Psoas muscle (tissue), 8 donors: ENCODE data around the gene STKLD1. TPM values are rescaled to one million over a fixed set of nuclear protein-coding genes. Genes with fewer than 3 reads are reported as not detected.

Experiments
- ATAC-seq, 4 donors: fragments of 200-7000 bp; cut with Tn5 transposase; one replicate each; pipeline ENCODE4 v1.9.1; 2020; ENCODE audit warnings: moderate library complexity in 3 of 4, mild to moderate bottlenecking in 2 of 4
- DNase-seq, 2 donors: peaks; one replicate each; pipeline ENCODE4 v3.0.0-alpha.2; 2020
- H3K27ac ChIP-seq: fragments of 200-600 bp; one replicate; pipeline ENCODE4 v1.8.0; 2022
- H3K27me3 ChIP-seq, 3 donors: fragments of 200-600 bp in 1 of 3; one replicate each; pipeline versions ENCODE4 v1.6.1 to v1.8.0; 2013 to 2022; ENCODE audit warnings: low read length in 2 of 3, mild to moderate bottlenecking in 2 of 3, moderate library complexity in 1 of 3; ENCODE audit not compliant: insufficient read depth in 3 of 3
- H3K36me3 ChIP-seq, 2 donors: fragments of 200-600 bp in 1 of 2; one replicate each; pipeline versions ENCODE4 v1.6.1 to v1.8.0; 2013 to 2022; ENCODE audit warnings: low read depth in 1 of 2, mild to moderate bottlenecking in 1 of 2, moderate library complexity in 1 of 2; ENCODE audit not compliant: insufficient read depth in 1 of 2
- H3K4me1 ChIP-seq: fragments of 200-600 bp; one replicate; pipeline ENCODE4 v1.8.0; 2022
- H3K4me3 ChIP-seq: fragments of 200-600 bp; one replicate; pipeline ENCODE4 v1.8.0; 2022; ENCODE audit warnings: mild to moderate bottlenecking
- H3K9me3 ChIP-seq: fragments of 200-600 bp; one replicate; pipeline ENCODE4 v1.8.0; 2022
- WGBS, 3 donors: extraction: QIAGEN DNeasy Blood & Tissue Kit; methylation state at CpG; one replicate each; pipeline versions ENCODE4 v1.1.6 to v1.1.7; 2013; 5-methylcytosine and 5-hydroxymethylcytosine counted together
- intact Hi-C, 2 donors: fragments of 100-400 bp; cut with DNase I; formaldehyde crosslinking; loops; one replicate each; pipeline versions ENCODE4 v1.11.0 to v1.14.2; 2022
- polyA plus RNA-seq, 3 donors: library from polyadenylated mRNA; stranded (reverse); fragments of 200-250 nt; gene quantifications; one replicate each; pipeline ENCODE4 v1.2.3, GENCODE V29; 2013
- total RNA-seq, 4 donors: library from RNA; stranded (reverse); fragmentation: NEBNext Ultra II Directional in 2 of 4; extraction: Animal tissue kit (Norgen Biotek cat#: 25700) in 2 of 4; gene quantifications; one replicate each; pipeline versions ENCODE4 v1.2.1 to v1.2.4, GENCODE V29; 2021 to 2023
- TF ChIP-seq, protein P1 (sequence below): fragments of 200-600 bp; IDR thresholded peaks from one replicate; pipeline ENCODE4 v1.8.0; 2022; ENCODE audit warnings: antibody characterized with exemption
- donor health status: healthy with polysubstance abuse.
- donor health status: DM: no; HTN: no; CAD: no; lungs with moderate emphysema.
- donor health status: Bipolar disorder and iron deficiency.
- donor health status: healthy.
- donor health status: DM: yes; HTN: yes; CAD: no.
- donor health status: DM: no; HTN: no; CAD: no.
- donor health status: DM: no; HTN: no; CAD: no.
- donor health status: DM: yes; HTN: yes; CAD: no.

Gene STKLD1
- total and polyA plus RNA-seq, 7 donors, result 0.07 to 0.69 (median 0.46) TPM

DNA sequence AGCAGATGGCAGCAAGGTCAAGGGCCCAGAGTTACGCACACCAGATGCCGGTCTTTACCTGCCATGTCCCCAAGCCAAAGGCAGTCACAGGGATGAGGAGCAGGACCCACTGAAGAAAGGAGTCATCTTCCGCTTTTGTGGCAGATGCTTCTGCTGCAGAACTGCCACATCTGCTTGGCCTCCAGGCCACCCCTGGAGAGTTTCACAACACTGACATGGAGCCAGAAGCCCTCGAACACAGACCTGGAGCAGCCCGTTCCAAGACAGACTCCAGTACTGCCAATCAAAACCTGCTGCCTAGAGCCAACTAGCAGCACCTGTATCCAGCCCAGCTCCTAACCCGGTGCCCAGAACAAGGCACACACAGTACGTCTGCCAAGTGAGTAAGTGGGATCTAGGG lies 21.4 kb upstream of the STKLD1 start:
- H3K27ac ChIP-seq, result no peak overlapping the region

DNA sequence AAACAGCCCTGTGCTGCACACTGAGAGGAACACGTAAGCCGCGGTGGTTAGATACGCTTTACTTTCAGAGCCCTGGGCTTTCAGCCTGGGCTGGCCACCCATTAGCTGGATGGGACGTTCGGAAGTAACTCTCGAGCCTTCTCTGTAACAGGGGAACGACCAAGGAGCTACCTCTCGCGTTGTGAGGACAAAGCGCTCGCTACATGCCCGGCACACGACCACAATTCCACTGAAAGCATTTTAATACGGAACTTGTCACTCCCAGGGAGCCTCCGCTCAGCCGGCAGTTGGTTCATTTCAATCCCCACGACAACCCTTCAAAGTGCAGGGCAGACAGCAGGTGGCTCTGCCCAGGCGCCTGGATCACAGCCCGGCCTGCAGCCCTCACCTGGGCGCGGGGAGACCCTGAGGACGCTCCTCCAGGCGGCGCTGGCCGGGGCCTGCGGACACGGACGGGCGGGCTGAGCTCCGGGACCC lies 20.2 kb upstream of the STKLD1 start:
- Histone ChIP-seq H3K4me3 (peak overlapping the region; percentile 72), H3K27me3 (no peaks in the 10 kb centered on the region), H3K36me3 (peaks cover 0 to 54% of the 10 kb centered on the region in 2 donors), H3K27ac (peak overlapping the region; percentile 79), H3K9me3 (no peaks in the 10 kb centered on the region), H3K4me1 (peaks cover 26% of the 10 kb centered on the region)
- peak; percentile 23 to 58 (median 44) for ATAC-seq
- 0 to 2% (median 0%) methylated on average over 21 to 31 of the region's 31 CpGs for WGBS, 3 donors
- DNase-seq, result no peak
- TF ChIP-seq, protein P1, sequence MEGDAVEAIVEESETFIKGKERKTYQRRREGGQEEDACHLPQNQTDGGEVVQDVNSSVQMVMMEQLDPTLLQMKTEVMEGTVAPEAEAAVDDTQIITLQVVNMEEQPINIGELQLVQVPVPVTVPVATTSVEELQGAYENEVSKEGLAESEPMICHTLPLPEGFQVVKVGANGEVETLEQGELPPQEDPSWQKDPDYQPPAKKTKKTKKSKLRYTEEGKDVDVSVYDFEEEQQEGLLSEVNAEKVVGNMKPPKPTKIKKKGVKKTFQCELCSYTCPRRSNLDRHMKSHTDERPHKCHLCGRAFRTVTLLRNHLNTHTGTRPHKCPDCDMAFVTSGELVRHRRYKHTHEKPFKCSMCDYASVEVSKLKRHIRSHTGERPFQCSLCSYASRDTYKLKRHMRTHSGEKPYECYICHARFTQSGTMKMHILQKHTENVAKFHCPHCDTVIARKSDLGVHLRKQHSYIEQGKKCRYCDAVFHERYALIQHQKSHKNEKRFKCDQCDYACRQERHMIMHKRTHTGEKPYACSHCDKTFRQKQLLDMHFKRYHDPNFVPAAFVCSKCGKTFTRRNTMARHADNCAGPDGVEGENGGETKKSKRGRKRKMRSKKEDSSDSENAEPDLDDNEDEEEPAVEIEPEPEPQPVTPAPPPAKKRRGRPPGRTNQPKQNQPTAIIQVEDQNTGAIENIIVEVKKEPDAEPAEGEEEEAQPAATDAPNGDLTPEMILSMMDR, result no peak
- intact Hi-C loops, result loop anchor here in 1 of 2 donors (5.0 to 10.0 kb wide), 3 partner anchors 51 to 131 kb away; no protein-coding TSS in a partner anchor

More for the DNA sequence above, 21.4 kb upstream of the STKLD1 start:
- peak overlapping the region; percentile 72 for H3K4me3 ChIP-seq
- intact Hi-C loops, result loop anchor here in 1 of 2 donors (5.0 to 10.0 kb wide), 3 partner anchors 53 to 133 kb away; no protein-coding TSS in a partner anchor
- ATAC-seq (no peak), DNase-seq (no peak)
- peaks cover 30% of the 10 kb centered on the region for H3K4me1 ChIP-seq
- no peaks in the 10 kb centered on the region for H3K27me3 ChIP-seq
- TF ChIP-seq, protein P1, result no peak
- H3K9me3 ChIP-seq, result no peaks in the 10 kb centered on the region
- WGBS, 3 donors, result 57 to 68% (median 65%) methylated on average over 7 of the region's 7 CpGs
- peaks cover 4 to 56% of the 10 kb centered on the region in 2 donors for H3K36me3 ChIP-seq

DNA sequence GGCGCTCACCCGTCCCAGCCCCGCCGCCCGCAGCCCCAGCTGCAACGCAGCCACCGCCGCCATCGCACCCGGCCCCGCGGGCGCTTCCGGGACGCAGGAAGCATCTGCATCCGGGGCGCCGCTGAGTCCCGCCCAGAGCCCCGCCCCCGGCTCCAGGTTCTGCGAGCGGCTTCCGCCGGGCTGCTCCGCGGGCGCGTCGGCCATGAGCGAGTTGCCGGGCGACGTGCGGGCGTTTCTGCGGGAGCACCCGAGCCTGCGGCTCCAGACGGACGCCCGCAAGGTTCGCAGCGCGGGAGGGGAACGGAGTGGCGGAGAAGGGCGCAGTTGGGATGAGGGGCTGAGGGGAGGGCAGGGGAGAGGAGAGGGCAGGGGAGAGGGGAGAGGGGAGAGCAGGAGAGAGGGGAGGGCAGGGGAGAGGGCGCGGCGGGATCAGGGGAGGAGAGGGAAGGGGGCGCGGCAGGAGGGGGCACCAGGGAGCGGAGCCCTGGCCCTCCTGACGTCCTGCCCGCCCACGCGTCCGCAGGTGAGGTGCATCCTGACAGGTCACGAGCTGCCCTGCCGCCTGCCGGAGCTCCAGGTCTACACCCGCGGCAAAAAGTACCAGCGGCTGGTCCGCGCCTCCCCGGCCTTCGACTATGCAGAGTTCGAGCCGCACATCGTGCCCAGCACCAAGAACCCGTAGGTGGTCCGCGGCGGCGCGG lies 19.6 kb upstream of the STKLD1 start, which contains the start of the genes SURF1 and SURF2:
Gene SURF1, minus strand, starts transcription at position 97 of the 701 bp plus-strand sequence. Its CDS starts 34 bp downstream, at position 63.
Gene SURF2, plus strand, starts transcription at position 160 of the 701 bp plus-strand sequence. Its CDS starts 43 bp downstream, at position 203.
- Histone ChIP-seq H3K4me1 (peaks cover 25% of the 10 kb centered on the region), H3K9me3 (no peaks in the 10 kb centered on the region), H3K27me3 (no peaks in the 10 kb centered on the region), H3K36me3 (peaks cover under 1 to 54% of the 10 kb centered on the region in 2 donors), H3K27ac (peak within 1 kb of the TSS; percentile 79), H3K4me3 (peak within 1 kb of the TSS; percentile 72)
- intact Hi-C loops, result loop anchor here in 1 of 2 donors (5.0 to 10.0 kb wide), 3 partner anchors 51 to 131 kb away; no protein-coding TSS in a partner anchor
- WGBS, 3 donors, result 1 to 2% (median 1%) methylated on average over 39 to 78 of the region's 78 CpGs
- DNase-seq, result peak; percentile 92 to 95
- peak; percentile 81 to 90 (median 86) for ATAC-seq
- TF ChIP-seq, protein P1, result no peak

DNA sequence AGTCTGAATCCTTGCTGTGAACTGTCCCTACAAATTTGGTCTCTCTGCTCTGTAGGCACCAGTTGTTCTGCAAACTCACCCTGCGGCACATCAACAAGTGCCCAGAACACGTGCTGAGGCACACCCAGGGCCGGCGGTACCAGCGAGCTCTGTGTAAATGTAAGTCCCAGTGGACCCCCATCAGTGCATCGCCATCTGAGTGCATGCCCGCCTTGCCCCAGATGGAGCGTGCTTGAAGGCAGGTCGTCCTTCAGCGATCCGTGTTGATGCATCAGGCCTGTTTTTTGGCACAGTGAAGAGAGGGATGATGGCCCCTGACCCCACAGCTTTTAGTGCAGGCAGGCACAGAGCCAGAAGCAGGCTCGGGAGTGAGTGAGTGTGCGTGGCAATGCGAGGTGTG lies 18.5 kb upstream of the STKLD1 start:
- WGBS, 3 donors, result 77 to 85% (median 77%) methylated on average over 14 of the region's 14 CpGs
- Histone ChIP-seq H3K4me3 (no peak overlapping the region), H3K36me3 (peaks cover 3 to 54% of the 10 kb centered on the region in 2 donors), H3K4me1 (peaks cover 25% of the 10 kb centered on the region), H3K27ac (no peak overlapping the region), H3K9me3 (no peaks in the 10 kb centered on the region), H3K27me3 (no peaks in the 10 kb centered on the region)
- DNase-seq (no peak), ATAC-seq (no peak)
- TF ChIP-seq, protein P1, result no peak
- intact Hi-C loops, result loop anchor here in 1 of 2 donors (5.0 to 10.0 kb wide), 3 partner anchors 50 to 130 kb away; no protein-coding TSS in a partner anchor
